AG09319 (cell line): ENCODE results near the gene CCDC92.

ENCODE experiments used
- DNase-seq: peaks from one replicate; pipeline ENCODE4 v3.0.0-alpha.2; 2010; ENCODE audit warnings: low read depth; ENCODE audit errors: extremely low read depth
- TF ChIP-seq, protein P1 (sequence below): IDR thresholded peaks from 2 replicates; pipeline ENCODE4 v1.5.1; 2011; ENCODE audit warnings: low read depth, mild to moderate bottlenecking, inconsistent platforms, low read length, moderate library complexity

Gene CCDC92, protein sequence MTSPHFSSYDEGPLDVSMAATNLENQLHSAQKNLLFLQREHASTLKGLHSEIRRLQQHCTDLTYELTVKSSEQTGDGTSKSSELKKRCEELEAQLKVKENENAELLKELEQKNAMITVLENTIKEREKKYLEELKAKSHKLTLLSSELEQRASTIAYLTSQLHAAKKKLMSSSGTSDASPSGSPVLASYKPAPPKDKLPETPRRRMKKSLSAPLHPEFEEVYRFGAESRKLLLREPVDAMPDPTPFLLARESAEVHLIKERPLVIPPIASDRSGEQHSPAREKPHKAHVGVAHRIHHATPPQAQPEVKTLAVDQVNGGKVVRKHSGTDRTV

DNA sequence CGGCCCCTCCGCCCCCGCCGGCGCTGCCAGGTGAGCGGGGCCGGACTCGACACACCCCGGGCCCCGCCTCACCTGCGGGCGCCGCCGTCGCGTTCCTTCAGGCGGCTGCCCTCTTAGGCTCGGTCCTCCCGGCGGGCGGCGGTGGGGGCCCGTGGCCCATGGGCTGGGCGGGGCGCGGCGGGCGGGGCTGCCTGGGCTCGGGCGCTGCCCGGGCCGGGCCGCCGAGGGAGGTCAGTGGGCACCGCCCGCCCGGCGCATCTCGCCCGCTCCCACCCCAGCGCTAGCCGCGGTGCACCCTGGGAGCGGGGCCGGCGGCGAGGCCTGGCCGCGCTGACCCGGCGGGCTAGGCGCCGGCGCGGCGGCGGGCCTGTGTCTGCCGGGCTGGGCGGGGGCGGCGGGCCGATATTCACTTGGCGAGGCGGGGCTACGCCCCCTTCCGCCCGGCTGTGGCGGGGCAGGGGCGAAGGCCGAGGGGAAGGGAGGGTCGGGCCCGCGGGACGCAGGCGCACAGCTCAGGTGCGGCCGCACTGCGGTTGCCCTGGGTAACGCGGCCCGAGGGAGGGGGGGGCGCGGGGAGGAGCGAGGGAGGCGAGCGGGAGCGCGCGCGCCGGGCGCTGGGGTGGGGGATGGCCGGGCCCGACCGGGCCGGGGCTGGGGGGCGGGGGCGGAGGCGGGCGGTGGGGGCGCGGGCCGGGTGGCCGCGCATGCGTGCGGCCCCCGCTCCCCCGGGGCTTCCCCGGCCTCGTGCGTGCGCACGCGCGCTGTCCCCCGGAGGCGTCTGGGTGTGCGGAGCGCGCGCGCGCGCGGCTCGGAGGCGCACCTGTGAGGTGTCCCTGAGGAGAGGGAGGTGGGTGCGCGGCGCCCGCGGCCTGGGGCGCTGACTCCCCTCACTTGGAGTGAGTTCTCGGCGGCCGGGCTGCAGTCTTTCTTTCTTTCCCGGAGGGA, at the start of gene CCDC92, which contains the start of gene ZNF664:
Gene CCDC92, minus strand, starts transcription at position 375 of the 945 bp plus-strand sequence. CDS start 28,526 bp downstream, outside the sequence.
Gene ZNF664, plus strand, starts transcription at position 759 of the 945 bp plus-strand sequence. CDS start 38,930 bp downstream, outside the sequence.
- DNase-seq = peak; percentile 83
- TF ChIP-seq, protein P1, sequence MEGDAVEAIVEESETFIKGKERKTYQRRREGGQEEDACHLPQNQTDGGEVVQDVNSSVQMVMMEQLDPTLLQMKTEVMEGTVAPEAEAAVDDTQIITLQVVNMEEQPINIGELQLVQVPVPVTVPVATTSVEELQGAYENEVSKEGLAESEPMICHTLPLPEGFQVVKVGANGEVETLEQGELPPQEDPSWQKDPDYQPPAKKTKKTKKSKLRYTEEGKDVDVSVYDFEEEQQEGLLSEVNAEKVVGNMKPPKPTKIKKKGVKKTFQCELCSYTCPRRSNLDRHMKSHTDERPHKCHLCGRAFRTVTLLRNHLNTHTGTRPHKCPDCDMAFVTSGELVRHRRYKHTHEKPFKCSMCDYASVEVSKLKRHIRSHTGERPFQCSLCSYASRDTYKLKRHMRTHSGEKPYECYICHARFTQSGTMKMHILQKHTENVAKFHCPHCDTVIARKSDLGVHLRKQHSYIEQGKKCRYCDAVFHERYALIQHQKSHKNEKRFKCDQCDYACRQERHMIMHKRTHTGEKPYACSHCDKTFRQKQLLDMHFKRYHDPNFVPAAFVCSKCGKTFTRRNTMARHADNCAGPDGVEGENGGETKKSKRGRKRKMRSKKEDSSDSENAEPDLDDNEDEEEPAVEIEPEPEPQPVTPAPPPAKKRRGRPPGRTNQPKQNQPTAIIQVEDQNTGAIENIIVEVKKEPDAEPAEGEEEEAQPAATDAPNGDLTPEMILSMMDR = no peak; the same call in 1 of the 2 replicates

DNA sequence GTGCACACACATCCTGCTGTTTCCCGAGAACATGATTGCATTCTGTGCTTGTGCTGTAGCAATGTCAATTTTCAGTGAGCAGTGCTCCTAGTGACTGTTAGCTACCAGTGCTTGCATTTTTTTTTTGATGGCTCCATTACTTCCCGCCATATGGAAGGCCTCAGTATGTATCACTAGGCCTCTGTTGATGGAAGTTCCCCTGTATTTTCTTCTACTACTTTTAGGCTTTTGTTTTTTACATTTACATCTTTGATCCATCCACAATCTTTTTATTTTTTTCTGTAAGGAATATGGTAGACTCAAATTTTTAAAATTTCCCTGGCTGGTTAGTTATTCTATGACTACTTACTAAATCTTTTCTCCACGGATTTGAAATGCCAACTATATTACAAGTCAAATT, 49.5 kb upstream of the CCDC92 start:
- TF ChIP-seq, protein P1 = no peak
- no peak for DNase-seq

DNA sequence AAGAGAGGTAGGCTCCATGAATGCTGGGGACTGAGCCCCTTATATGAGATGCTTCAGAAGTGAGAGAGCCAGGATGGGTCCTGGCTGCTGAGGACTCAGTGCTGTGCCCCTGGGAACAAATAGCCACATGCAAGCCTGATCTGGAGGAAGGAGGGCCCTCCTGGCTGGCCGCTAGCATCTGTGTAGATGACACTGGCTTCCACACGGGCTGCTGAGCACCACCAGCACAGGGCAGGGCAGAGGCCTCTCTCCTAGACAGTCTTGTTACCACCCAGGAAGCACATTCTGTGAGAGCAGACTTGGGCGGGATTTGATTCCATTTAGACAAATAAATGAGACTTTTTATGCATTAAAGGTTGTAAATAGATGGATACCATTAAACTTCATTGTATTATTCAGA, 48.4 kb upstream of the CCDC92 start:
- no peak for DNase-seq

DNA sequence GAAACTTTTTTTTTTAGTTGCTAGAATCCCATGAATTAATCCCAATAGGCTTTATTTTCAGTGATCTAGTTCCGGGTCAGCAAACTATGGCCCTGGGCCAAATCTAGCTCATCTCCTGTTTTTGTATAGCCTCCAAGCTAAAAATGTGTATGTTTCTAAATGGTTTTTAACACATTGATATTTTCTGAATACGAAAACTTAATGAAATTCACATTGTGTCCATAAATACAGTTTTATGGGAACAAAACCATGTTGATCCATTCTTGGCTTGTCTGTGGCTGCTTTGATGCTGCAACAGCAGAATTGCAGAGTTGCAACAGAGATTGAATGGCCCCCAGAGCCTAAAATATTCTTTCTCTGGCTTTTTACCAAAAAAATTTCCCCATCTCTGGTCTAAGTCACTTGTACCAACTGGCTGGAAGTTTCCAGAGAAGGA, 47.9 kb upstream of the CCDC92 start:
- TF ChIP-seq, protein P1 = no peak
- DNase-seq = no peak

More for the DNA sequence above, 48.4 kb upstream of the CCDC92 start:
- TF ChIP-seq, protein P1 = no peak

DNA sequence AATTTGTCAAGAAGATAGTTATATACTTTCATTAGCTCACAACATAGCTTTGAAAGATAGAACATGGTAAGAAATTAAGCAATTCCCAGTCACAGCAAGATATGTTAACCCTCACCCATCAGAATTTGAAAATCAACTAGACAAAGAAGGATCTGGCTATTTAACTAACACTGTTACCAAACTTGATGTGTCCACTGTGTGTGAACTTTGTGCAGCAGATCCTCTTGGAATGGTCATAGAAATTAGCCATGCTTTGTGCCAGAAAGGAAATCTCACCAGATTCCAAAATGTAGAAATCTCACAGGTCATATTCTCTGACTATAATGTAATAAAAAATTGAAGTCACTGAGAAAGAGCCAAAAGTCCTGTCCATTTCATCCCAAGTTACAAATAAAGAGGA, 46.5 kb upstream of the CCDC92 start:
- no peak for DNase-seq
- TF ChIP-seq, protein P1 = no peak

DNA sequence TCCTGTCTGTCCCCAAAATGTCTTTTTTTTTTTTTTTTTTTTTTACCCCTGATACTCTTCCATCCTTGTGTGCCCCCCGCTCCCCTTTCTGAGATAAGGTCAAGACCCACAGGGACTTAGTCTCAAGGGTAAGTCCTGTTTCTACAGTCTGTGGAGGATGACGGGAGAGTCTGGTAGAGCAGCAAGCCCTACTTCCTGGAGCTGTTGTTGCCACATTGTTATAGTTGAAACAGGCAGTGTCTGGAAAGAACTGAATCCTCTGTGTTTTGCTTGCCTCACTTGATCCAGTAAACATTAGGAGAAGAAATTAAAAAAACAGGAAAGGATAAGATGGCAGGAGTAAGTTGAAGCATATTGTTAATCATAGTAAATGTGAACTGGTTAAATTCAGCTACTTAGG, 45.9 kb upstream of the CCDC92 start:
- no peak for DNase-seq
- TF ChIP-seq, protein P1 = no peak

DNA sequence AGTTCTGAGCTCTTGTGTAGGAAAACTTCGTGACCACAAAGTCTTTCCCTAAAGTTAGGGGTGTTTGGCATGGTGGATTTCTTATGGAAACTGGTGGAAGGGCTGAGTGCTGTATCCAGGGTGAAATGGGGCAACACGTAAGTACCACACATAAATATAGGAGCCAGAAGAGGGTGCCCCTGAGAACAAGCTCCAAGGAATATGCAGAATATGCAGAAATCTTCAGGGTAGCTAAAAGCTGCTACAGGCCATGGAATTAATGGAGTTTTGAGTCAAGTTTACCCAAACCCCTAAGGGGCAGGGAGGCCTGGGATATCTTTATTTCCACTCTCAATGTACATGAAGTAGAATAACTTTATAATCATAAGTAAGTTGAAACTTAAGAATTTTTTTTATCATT, 44.4 kb upstream of the CCDC92 start:
- no peak for DNase-seq

More for the DNA sequence above, 44.4 kb upstream of the CCDC92 start:
- TF ChIP-seq, protein P1 = no peak
